CD4-positive, alpha-beta T cell (primary cell): Measurements from ENCODE around the gene EPB41L1. TPM values are rescaled to one million over a fixed set of nuclear protein-coding genes. Genes with fewer than 3 reads are reported as not detected.

Experiments used
- ATAC-seq: fragments of 200-7000 bp; cut with Tn5 transposase; one replicate; pipeline ENCODE4 v1.10.0; 2022; ENCODE audit warnings: mild to moderate bottlenecking; ENCODE audit not compliant: poor library complexity
- CTCF ChIA-PET: fragments of 350-600 bp; sonication (Branson Sonifier 250); formaldehyde crosslinking; loops from one replicate; lab custom pipeline; 2021; ENCODE audit warnings: antibody characterized with exemption, inconsistent platforms; lab: Charles Lee
- POLR2A ChIA-PET: fragments of 350-600 bp; sonication (Branson Sonifier 250); formaldehyde crosslinking; loops from one replicate; lab custom pipeline; 2021; ENCODE audit warnings: antibody characterized with exemption, inconsistent platforms; lab: Charles Lee
- DNase-seq, 14 experiments: peaks; one replicate each; pipeline ENCODE4 v3.0.0-alpha.2; 2013 to 2020; ENCODE audit warnings: mixed read lengths in 2 of 14
- H3K27ac ChIP-seq, 2 donors: one replicate each; pipeline versions ENCODE4 v1.5.1 to v1.7.0; 2013; ENCODE audit warnings: low read length in 2 of 2, low read depth in 1 of 2, mild to moderate bottlenecking in 1 of 2
- H3K27me3 ChIP-seq, 2 experiments: 1 replicate in 1 of 2; 2 replicates in 1 of 2; pipeline versions ENCODE4 v1.6.1 to v1.7.0; 2013; ENCODE audit warnings: low read length in 2 of 2, control low read depth in 1 of 2, mild to moderate bottlenecking in 1 of 2, moderate library complexity in 1 of 2; ENCODE audit not compliant: insufficient read depth in 2 of 2, control insufficient read depth in 1 of 2
- H3K36me3 ChIP-seq: one replicate; pipeline ENCODE4 v1.6.1; 2013; ENCODE audit warnings: low read length, control low read depth; ENCODE audit not compliant: insufficient read depth
- H3K4me1 ChIP-seq: one replicate; pipeline ENCODE4 v1.6.1; 2013; ENCODE audit warnings: low read length, control low read depth; ENCODE audit not compliant: insufficient read depth
- H3K4me3 ChIP-seq: one replicate; pipeline ENCODE4 v1.5.1; 2013; ENCODE audit warnings: mild to moderate bottlenecking, low read length, moderate library complexity
- H3K9me3 ChIP-seq, 2 experiments: 1 replicate in 1 of 2; 2 replicates in 1 of 2; pipeline versions ENCODE4 v1.6.1 to v1.7.0; 2013; ENCODE audit warnings: low read length in 2 of 2, mild to moderate bottlenecking in 2 of 2, control low read depth in 1 of 2, moderate library complexity in 1 of 2; ENCODE audit not compliant: control insufficient read depth in 1 of 2, insufficient read depth in 1 of 2
- H3K27ac Mint-ChIP-seq: one replicate; pipeline ENCODE4 v1.8.0; 2020; ENCODE audit warnings: mixed read lengths
- H3K27me3 Mint-ChIP-seq: one replicate; pipeline ENCODE4 v1.8.0; 2021; ENCODE audit warnings: mixed read lengths
- H3K36me3 Mint-ChIP-seq: one replicate; pipeline ENCODE4 v1.8.0; 2021; ENCODE audit warnings: low read depth, mixed read lengths
- H3K4me1 Mint-ChIP-seq: one replicate; pipeline ENCODE4 v1.8.0; 2021; ENCODE audit warnings: low read depth, mixed read lengths
- H3K4me3 Mint-ChIP-seq: one replicate; pipeline ENCODE4 v1.8.0; 2020; ENCODE audit warnings: mild to moderate bottlenecking, mixed read lengths
- H3K9me3 Mint-ChIP-seq: one replicate; pipeline ENCODE4 v1.8.0; 2020; ENCODE audit warnings: mixed read lengths
- CTCF ChIP-seq: fragments of 200-600 bp; IDR thresholded peaks from one replicate; pipeline ENCODE4 v1.8.0; 2022; ENCODE audit warnings: antibody characterized with exemption, mild to moderate bottlenecking
- intact Hi-C, 2 experiments: fragments of 100-400 bp; cut with DNase I in 1 of 2; cut with micrococcal nuclease in 1 of 2; formaldehyde crosslinking; loops; one replicate each; pipeline versions ENCODE4 v1.15.1 to v1.9.0; 2023 to 2025; cut with DNase I, micrococcal nuclease
- polyA plus RNA-seq, 2 donors: library from polyadenylated mRNA; unstranded; fragments of 120-200 nt; gene quantifications; one replicate each; pipeline ENCODE4 v1.2.1, GENCODE V29; 2013
- total RNA-seq, 174 experiments: library from RNA in 2 of 174; stranded (reverse) in 2 of 174; gene quantifications; one replicate each; pipeline ENCODE4 v1.2.3 and lab custom pipeline; 2021 to 2026

EPB41L1 gene
- total RNA-seq (under 1 TPM; 0.19 to 0.25 TPM), total RNA-seq (lab: John Stamatoyannopoulos, UW) (0 to 1.2 (median 0.19) reads per million in 172 experiments)
- polyA plus RNA-seq (2013, experiment 1 of 2) = 0.29 TPM
- polyA plus RNA-seq (2013, experiment 2 of 2) = 0.65 TPM

- Mint-ChIP-seq H3K4me3 (peak within 1 kb of the TSS; percentile 78), H3K36me3 (no peaks in the 10 kb centered on the region), H3K27ac (no peak within 1 kb of the TSS), H3K4me1 (peaks cover 6% of the 10 kb centered on the region), H3K27me3 (peaks cover 53% of the 10 kb centered on the region), H3K9me3 (no peaks in the 10 kb centered on the region)
- Histone ChIP-seq H3K27me3 (peaks cover 31% of the 10 kb centered on the region in 2 experiments), H3K36me3 (no peaks in the 10 kb centered on the region), H3K4me3 (peak within 1 kb of the TSS; percentile 43), H3K27ac (no peak within 1 kb of the TSS), H3K4me1 (peaks cover 15% of the 10 kb centered on the region), H3K9me3 (peaks cover 0 to 13% of the 10 kb centered on the region in 2 experiments)
- CTCF ChIA-PET = no interaction called here
- ATAC-seq (peak; percentile 45), DNase-seq (no peak)
- intact Hi-C loops = loop anchor here in 1 of 2 experiments (5.0 kb wide), 1 partner anchor 287 kb away; no protein-coding TSS in a partner anchor
- TF ChIP-seq CTCF = no peak
- POLR2A ChIA-PET = no interaction called here
These were observed at the start of gene EPB41L1 for GRCh38 chr20:36154700-36155628. TSS of gene EPB41L1 (plus strand) at chr20:36154740. CDS start at chr20:36173778, 19,038 bp downstream.

- no peaks in the 10 kb centered on the region for H3K4me1 Mint-ChIP-seq
- ATAC-seq = no peak
- no peaks in the 10 kb centered on the region for H3K4me1 ChIP-seq
- H3K36me3 ChIP-seq = no peaks in the 10 kb centered on the region
- H3K4me3 ChIP-seq = no peak overlapping the region
- DNase-seq = no peak
- no peak overlapping the region for H3K27ac ChIP-seq
- no peaks in the 10 kb centered on the region for H3K36me3 Mint-ChIP-seq
- H3K27ac Mint-ChIP-seq = no peak overlapping the region
- POLR2A ChIA-PET = no interaction called here
- CTCF ChIA-PET = no interaction called here
- no peak overlapping the region for H3K4me3 Mint-ChIP-seq
- intact Hi-C loops = no loop called here
- no peaks in the 10 kb centered on the region for H3K9me3 ChIP-seq
- no peaks in the 10 kb centered on the region for H3K27me3 ChIP-seq
- no peaks in the 10 kb centered on the region for H3K9me3 Mint-ChIP-seq
- H3K27me3 Mint-ChIP-seq = no peaks in the 10 kb centered on the region
- no peak for TF ChIP-seq CTCF
These were observed 49.7 kb upstream of the EPB41L1 start for GRCh38 chr20:36104856-36105255.

GRCh38 chr20:36105711-36106226 is 48.8 kb upstream of the EPB41L1 start:
- CTCF ChIA-PET = no interaction called here
- no peak overlapping the region for H3K27ac Mint-ChIP-seq
- no peak overlapping the region for H3K4me3 Mint-ChIP-seq
- ATAC-seq (no peak), DNase-seq (no peak)
- intact Hi-C loops = no loop called here
- H3K4me1 Mint-ChIP-seq = no peaks in the 10 kb centered on the region
- no peaks in the 10 kb centered on the region for H3K4me1 ChIP-seq
- TF ChIP-seq CTCF = no peak
- POLR2A ChIA-PET = no interaction called here
- H3K27me3 Mint-ChIP-seq = no peaks in the 10 kb centered on the region
- H3K4me3 ChIP-seq = no peak overlapping the region
- no peaks in the 10 kb centered on the region for H3K9me3 Mint-ChIP-seq
- H3K36me3 ChIP-seq = no peaks in the 10 kb centered on the region
- H3K27me3 ChIP-seq = no peaks in the 10 kb centered on the region
- no peak overlapping the region for H3K27ac ChIP-seq
- H3K36me3 Mint-ChIP-seq = no peaks in the 10 kb centered on the region
- no peaks in the 10 kb centered on the region for H3K9me3 ChIP-seq
